Stimulated activated naive CD4-positive, alpha-beta T cell (primary cell): Measurements from ENCODE around the gene NTRK1.

Source experiments
- DNase-seq, 6 experiments: peaks; one replicate each; lab custom pipeline; 2025; lab: John Stamatoyannopoulos, UW

NTRK1 gene

GRCh38 chr1:156838972-156839371 is 21.7 kb upstream of the NTRK1 start:
- peak in 5 of 6 experiments; percentile 16 to 68 (median 33) for DNase-seq

- no peak for DNase-seq
Measured at GRCh38 chr1:156839426-156840109, 21.1 kb upstream of the NTRK1 start.

- DNase-seq = no peak
Measured at GRCh38 chr1:156840186-156840897, 20.3 kb upstream of the NTRK1 start.

DNA sequence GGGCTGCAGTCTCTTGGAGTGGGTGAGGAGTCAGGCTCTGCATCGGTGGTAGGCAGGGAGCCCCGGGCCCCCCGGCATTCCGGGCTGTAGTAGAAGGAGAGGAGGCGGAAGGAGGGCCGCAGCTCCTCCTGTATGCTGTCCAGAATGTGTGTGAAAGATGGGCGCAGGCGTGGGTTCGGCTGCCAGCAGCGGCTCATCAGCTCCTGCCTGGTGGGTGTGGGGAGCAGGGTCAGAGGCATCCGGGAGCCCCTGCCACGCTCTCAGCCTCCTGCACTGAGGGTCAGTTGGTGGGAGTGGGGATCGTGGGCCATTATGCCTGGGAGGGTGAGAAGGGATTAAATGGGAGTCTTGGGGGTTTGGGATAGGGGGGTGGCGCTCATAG is 19.8 kb upstream of the NTRK1 start:
- no peak for DNase-seq

DNA sequence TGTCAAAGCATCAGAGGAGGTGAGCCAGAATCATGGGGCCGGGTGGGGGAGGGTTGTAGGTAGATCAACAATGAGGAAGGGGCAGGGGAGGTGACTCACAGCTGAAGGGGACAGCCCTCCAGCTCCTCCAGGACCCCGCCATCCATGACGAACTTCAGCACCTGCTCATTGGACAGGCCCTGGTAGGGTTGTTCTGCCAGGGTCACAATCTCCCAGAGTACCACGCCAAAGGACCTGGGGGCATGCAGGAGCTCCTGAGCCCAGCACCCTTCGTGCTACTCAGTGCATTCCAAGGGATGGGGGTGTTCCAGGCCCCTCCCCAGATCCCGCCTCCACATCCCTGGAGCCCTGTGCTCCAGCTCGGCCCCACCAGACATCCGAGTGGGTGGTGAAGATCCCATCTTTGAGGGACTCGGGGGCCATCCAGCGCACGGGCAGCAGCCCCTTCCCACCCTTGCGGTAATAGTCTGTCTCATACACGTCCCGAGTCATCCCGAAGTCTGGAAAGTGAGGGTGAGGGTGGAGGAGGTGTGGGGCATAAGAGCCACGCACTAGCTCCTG is 19.3 kb upstream of the NTRK1 start:
- DNase-seq = no peak

DNA sequence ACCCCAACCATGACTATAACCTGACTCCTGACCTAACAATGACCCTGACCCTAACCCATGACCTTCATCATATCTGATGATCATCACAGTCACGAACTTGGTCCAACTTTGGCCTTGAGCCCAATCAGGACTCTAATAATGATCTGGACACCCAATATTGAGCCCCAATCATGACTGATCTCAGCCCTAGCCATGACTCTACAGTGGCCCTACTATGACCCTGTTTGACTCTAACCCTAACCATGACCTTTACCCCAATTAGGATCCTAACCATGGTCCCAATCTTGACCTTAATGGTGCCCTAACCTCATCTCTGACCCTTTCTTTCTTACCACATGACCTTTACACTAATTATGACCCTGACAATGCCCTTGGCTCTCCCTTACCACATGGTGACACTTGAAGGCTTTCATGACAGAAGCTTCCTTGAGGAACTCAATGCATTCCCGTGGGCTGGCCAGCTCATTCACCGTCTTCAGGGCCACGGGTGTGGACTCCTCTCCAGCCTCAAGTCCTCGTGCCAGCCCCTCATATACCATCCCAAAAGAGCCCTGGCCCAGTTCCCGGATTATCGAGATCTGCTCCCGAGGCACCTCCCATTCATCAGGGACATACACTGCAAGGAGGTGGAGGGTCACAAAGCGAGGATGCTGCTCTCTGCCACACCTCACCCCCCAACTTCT is 17.9 kb upstream of the NTRK1 start:
- DNase-seq = no peak

DNA sequence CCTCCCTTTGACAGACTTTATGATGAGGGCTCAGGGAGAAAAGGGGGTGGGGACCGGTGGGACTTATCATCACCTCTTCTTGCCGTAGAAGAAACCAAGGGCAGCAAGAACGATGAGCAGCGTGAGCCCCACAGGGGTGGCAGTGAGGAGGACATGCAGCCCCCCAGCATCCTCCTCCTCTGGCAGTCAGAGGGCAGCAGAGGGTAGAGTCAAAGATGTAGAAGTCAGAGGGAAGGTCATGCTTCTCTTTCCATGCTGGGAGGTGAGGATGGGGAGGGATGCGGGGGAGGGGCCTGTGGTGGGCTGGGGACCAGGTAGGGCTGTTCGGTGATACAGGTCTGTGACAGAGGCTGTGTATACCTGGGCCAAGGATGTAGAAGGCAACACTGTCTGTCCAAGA is 16.6 kb upstream of the NTRK1 start:
- DNase-seq = no peak

- DNase-seq = no peak
Measured at GRCh38 chr1:156844638-156845037, 16.0 kb upstream of the NTRK1 start.

GRCh38 chr1:156845055-156845952 is 15.4 kb upstream of the NTRK1 start:
- peak in 5 of 6 experiments; percentile 38 to 54 (median 44) for DNase-seq

GRCh38 chr1:156845953-156846545 is 14.6 kb upstream of the NTRK1 start:
- DNase-seq = no peak

DNA sequence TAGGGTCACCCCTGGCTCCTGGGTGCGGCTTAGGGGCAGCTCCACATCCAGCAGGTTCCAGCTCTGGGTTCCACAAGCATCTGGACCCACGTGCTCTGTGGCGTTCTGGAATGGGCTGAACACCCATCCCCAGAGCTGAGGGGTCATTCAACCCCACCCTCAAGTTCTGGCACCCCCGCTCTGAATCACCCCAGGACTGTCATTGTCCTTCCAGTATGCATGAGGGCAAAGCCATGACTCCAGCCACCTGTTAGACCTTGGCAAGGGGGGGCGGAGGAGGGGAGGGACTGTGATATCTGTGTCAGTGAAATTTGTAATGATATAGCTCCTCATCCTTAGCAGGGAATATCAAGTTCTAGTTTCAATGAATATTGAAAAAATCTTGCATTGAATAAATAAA is 14.0 kb upstream of the NTRK1 start:
- no peak for DNase-seq

DNA sequence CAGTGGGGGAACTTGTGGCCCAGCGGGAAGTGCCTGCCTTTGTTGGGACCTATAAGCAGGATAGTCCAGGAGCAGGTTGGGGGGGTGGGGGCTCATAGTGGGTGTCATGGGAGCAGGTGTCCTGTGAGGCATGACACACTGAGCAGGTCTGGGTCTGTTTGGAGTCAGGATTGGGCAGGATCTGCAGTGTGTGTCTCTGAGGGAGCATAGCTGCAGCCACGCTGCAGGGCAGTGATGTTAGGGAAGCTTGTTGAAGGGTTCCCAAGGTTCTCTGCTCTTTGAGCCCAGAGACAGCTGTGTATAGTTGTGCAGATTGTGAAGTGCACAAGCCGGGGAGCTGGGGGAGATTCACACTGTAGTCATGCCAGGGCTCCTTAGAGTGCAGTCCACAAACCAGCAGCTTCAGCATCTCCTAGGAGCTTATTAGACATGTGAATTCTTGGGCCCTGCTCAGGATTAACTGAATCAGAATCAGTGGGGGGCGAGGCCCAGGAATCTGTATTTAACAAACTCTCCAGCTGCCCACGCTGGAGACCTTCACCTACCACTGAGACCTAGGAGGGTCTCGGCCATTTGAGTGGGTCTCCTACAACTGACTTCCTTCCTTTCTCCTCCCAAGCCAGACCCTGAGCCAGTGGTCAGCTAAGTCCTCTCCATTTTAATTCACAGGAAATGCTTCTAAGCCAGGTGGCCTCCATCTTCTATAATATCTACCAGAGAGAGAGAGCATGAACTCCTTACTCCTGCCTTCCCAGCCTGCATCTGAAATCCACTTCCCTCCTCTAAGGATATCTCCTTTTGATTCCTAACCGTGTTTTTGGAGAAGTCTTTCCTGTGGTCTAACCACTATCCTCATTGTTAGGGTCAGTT is 12.8 kb upstream of the NTRK1 start:
- no peak for DNase-seq

DNA sequence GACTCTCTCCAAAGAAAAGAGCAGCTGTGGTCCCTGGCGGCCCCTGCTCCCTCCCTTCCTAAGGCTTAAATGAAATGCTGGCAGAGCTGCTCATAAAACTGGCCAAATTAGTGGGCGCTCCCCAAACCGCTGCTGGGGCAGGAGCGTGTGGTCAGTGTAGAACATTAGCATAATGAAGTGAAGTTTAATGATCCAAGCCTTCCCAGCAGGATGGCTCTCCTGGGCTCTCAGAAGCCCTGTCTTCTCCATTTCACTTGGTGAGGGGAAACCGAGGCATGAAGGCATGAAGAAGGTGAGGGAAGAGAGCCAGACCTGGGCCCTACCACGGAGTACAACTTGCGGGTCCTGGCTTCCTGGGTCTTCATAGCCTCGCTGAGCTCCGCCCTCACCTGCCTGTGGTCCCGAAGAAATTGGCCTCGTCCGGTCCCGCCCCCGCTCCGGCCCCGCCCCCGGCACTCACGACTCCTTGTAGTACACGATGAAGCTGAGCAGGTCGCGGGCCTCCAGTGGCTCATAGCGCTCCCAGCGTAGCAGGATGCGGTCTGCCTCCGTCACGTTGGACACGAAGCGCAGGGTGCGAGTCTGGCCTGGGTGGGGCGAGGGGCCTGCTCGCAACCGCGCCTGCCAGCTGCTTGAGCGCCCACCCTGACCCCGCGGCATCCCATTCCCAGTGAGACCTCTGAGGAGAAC is 12.1 kb upstream of the NTRK1 start:
- DNase-seq = peak; percentile 44 to 72 (median 64)

- DNase-seq = no peak
Measured at GRCh38 chr1:156849151-156849496, 11.5 kb upstream of the NTRK1 start.

DNA sequence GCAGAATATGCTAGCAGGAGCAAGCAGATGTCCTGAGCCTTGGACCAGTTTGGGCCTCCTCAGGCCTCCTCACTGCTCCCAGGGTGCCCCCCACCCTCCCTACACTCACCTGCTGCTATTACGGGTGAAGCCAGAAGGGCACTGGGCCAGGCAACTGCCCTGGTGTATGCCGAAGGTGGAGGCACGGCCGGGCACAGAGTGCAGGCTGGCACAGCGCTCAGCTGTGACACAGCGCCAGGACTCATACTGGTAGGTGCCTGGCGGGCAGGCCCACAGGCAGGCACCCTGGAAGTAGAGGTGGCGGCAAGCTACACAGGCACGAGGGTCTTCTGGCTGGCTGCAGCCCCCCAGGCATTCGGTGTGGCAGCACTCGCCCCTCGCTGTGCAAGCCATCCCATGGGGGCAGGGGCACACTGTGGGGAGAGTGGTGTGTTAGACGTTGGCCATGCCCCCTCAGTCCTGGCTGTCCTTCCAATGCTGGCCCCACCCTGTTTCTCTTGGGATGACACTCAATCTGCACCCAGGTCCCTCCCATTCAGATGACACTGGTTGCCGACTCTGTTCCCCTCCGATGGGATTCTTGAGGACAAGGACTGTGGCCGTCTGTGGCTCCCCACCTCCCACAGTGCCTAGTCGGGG is 8.8 kb upstream of the NTRK1 start:
- DNase-seq = no peak

DNA sequence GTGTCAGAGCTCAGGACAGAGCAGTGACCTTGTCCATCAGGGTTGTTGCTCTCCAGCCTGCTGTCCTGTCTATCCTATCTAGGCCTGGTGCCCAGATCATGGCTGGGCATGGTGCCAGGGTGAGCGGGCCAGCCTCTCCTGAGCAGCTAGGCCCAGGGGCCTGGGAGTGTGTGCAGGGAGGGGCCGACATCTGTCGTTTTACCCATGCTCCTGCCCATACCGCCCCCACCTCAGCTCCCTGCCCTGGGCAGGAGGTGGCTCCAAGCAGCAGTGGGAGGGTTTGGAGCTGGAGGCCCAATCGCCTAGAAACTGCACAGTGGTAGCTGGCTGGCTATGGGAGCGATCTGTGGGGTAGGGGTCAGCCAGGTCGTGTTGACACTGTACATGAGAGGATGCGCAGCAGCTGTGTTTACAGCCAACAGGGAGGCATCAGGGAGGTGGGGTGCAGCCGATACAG is 8.2 kb upstream of the NTRK1 start:
- no peak for DNase-seq

DNA sequence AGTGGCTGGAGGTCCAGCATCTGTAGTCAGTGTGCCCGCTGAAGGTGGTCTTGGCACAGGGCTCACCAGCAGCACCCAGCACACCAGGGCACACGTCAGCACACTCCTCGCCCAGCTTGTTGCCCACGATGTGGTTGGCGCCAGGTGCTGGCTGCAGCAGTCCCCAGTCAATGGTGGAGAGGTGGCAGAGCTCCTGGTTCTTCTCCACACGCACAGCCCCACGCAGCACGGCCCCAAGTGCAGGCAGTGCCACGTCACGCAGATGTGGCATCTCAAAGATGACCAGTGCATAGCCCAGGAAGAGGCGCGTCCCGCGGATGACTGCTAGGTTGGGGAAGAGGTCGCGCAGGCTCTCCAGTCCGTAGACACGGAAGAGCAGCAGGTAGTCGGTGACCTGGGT is 6.9 kb upstream of the NTRK1 start:
- no peak for DNase-seq

DNA sequence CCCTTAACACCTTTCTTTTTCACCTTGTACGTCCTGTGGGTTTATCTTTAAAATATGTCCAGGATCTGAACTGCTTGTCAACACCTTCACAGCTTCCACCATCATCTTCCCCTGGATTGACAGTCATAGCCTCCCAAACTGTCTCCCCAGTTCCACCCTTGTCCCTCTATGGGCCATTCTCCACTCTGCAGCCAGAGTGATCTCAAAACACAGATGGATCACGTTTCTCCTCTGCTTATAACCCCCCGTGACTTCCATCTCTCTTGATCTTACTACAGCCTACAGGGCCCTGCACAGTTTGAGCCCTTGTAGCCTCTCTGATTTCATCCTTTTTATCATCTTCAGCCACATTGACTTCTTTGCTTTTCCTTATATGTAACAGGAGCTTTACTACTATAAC is 6.0 kb upstream of the NTRK1 start:
- DNase-seq = no peak

DNA sequence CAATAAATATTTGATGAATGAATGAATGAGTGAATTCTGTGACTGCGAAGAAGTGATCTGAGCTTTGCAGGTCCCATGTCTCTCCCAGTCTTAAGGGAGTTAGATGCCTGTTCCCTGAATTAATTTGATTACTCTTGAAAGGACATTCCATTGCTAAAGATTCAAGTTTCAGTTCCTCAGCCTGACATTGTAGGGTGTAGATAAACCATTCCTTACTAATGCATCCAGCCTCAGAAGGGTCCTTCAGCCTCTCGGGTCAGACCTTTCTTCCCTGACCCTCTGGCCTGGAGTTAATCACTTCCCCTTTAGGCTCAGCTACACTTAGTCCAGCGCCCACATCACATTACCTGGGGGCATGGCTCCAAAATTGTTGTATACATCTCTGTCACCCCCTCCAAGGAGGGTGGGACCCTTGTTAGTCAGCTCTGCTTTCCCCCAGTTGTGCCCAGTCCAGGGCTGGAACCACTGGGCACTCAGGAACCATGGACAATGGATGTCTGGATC is 4.3 kb upstream of the NTRK1 start:
- DNase-seq = no peak
